ENCODE measurements around the gene AHI1.
"Not testable (repeated sequence)": the region's sequence is repeated elsewhere in the genome, so short reads cannot be mapped to it uniquely, and the experiment has no call there.

AHI1 gene

GRCh38 chr6:135506270-135506997, 8.9 kb upstream of the AHI1 start:
- in situ Hi-C loops (cut with MboI; ENCODE audit: low sequenced_read_pairs) = no loop called here

- in situ Hi-C loops (cut with MboI; ENCODE audit: low sequenced_read_pairs) = no loop called here
Observed at GRCh38 chr6:135505648-135506047, 8.1 kb upstream of the AHI1 start.

- in situ Hi-C loops (cut with MboI; ENCODE audit: low sequenced_read_pairs) = no loop called here
Observed at GRCh38 chr6:135505222-135505621, 7.7 kb upstream of the AHI1 start.

- in situ Hi-C loops (cut with MboI; ENCODE audit: low sequenced_read_pairs) = no loop called here
Observed at GRCh38 chr6:135504734-135505133, 7.2 kb upstream of the AHI1 start.

- in situ Hi-C loops (cut with MboI; ENCODE audit: low sequenced_read_pairs) = no loop called here
Observed at GRCh38 chr6:135503703-135504475, 6.3 kb upstream of the AHI1 start.

GRCh38 chr6:135499441-135500340, 2.2 kb upstream of the AHI1 start:
- in situ Hi-C loops (cut with MboI; ENCODE audit: low sequenced_read_pairs) = no loop called here

- in situ Hi-C loops (cut with MboI; ENCODE audit: low sequenced_read_pairs) = no loop called here
Observed at GRCh38 chr6:135498185-135498841, 773 bp upstream of the AHI1 start.

GRCh38 chr6:135496800-135497411, 634 bp downstream of the AHI1 start:
- in situ Hi-C loops (cut with MboI; ENCODE audit: low sequenced_read_pairs) = no loop called here

- in situ Hi-C loops (cut with MboI; ENCODE audit: low sequenced_read_pairs) = no loop called here
Observed at GRCh38 chr6:135493218-135493961, 4.2 kb downstream of the AHI1 start.

GRCh38 chr6:135490381-135490780, 7.2 kb downstream of the AHI1 start:
- in situ Hi-C loops (cut with MboI; ENCODE audit: low sequenced_read_pairs) = no loop called here

GRCh38 chr6:135488023-135488422, 9.5 kb downstream of the AHI1 start:
- in situ Hi-C loops (cut with MboI; ENCODE audit: low sequenced_read_pairs) = no loop called here

- in situ Hi-C loops (cut with MboI; ENCODE audit: low sequenced_read_pairs) = not testable (repeated sequence)
Observed at GRCh38 chr6:135483903-135484302, 13.6 kb downstream of the AHI1 start.

GRCh38 chr6:135481783-135482369, 15.7 kb downstream of the AHI1 start:
- in situ Hi-C loops (cut with MboI; ENCODE audit: low sequenced_read_pairs) = no loop called here

- in situ Hi-C loops (cut with MboI; ENCODE audit: low sequenced_read_pairs) = no loop called here
Observed at GRCh38 chr6:135479601-135480000, 17.9 kb downstream of the AHI1 start.

- in situ Hi-C loops (cut with MboI; ENCODE audit: low sequenced_read_pairs) = no loop called here
Observed at GRCh38 chr6:135478626-135479025, 18.9 kb downstream of the AHI1 start.

- in situ Hi-C loops (cut with MboI; ENCODE audit: low sequenced_read_pairs) = no loop called here
Observed at GRCh38 chr6:135475292-135475886, 22.2 kb downstream of the AHI1 start.

- in situ Hi-C loops (cut with MboI; ENCODE audit: low sequenced_read_pairs) = no loop called here
Observed at GRCh38 chr6:135474362-135474761, 23.2 kb downstream of the AHI1 start.

GRCh38 chr6:135465903-135466302, 31.6 kb downstream of the AHI1 start:
- in situ Hi-C loops (cut with MboI; ENCODE audit: low sequenced_read_pairs) = no loop called here

- in situ Hi-C loops (cut with MboI; ENCODE audit: low sequenced_read_pairs) = no loop called here
Observed at GRCh38 chr6:135465307-135465706, 32.2 kb downstream of the AHI1 start.
